ENCODE measurements around the gene SP1.
"Not testable (repeated sequence)": the region's sequence is repeated elsewhere in the genome, so short reads cannot be mapped to it uniquely, and the experiment has no call there.

The SP1 gene

DNA sequence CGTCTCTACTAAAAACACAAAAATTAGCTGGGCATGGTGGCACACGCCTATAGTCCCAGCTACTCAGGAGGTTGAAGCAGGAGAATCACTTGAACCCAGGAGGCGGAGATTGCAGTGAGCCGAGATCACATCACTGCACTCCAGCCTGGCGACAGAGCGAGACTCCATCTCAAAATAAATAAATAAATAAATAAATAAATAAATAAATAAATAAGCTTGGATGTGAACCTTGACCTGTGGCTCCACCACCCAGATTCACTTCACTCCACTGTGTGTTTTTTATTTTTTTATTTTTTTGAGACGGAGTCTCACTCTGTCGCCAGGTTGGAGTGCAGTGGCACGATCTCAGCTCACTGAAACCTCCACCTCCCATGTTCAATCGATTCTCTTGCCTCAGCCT is 18.3 kb upstream of the SP1 start:
- DNase-seq = not testable (repeated sequence)

DNA sequence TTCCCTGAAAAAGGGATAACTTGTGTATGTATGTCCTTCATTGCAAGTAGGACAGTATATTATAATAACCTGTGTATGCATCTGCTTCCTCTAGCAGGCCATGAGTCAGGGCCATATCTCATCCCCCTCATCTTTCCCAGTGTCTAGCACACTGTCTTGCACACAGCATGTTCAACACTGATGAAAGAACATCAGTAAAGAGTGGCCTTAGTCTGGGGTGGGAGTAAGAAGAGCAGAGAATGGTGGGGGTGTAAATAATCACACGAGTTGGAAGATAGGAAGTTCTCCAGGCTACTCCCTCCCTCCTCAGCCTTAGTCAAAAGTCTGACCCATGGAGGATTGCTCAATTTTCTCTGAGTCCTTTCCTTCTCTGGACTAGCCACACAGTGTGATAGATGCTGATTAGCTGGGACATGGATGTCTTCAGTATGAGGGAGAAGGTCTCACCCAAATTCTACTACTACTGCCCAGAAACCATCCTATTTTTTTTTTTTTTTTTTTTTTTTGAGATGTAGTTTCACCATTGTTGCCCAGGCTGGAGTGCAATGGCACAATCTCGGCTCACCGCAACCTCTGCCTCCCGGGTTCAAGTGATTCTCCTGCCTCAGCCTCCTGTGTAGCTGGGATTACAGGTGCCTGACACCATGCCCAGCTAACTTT is 14.6 kb upstream of the SP1 start:
- DNase-seq = no peak

DNA sequence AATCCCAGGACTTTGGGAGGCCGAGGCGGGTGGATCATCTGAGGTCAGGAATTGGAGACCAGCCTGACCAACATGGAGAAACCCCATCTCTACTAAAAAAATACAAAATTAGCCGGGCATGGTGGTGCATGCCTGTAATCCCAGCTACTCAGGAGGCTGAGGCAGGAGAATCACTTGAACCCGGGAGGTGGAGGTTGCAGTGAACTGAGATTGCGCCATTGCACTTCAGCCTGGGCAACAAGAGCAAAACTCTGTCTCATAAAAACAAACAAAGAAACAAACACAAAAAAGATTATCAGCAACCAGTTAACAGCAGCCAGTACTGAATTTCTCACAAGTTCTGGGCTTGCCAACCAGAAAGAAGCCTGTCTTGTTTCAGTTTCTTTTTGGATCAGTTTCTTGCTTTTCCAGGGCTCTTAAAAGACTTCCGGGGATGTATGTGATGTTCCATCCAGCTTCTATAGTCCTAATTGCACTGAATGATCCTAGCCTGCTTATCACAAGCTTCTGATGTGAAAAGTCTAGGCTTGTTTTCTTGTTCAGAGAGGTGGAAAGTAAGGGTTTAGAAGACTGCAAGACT is 6.3 kb upstream of the SP1 start:
- peak in 1 of 5 experiments; percentile 40 for DNase-seq

DNA sequence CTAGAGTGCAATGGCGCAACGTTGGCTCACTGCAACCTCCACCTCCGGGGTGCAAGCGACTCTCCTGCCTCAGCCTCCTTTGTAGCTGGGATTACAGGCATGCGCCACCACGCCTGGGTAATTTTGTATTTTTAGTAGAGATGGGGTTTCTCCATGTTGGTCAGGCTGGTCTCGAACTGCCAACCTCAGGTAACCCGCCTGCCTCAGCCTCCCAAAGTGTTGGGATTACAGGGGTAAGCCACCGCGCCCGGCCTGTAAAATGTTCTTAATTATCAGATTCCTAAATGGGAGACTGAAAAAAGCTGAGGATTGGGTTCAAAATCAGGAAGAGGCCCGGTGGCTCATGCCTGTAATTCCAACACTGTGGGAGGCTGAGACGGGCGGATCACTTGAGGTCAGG is 5.7 kb upstream of the SP1 start:
- DNase-seq = not testable (repeated sequence)

DNA sequence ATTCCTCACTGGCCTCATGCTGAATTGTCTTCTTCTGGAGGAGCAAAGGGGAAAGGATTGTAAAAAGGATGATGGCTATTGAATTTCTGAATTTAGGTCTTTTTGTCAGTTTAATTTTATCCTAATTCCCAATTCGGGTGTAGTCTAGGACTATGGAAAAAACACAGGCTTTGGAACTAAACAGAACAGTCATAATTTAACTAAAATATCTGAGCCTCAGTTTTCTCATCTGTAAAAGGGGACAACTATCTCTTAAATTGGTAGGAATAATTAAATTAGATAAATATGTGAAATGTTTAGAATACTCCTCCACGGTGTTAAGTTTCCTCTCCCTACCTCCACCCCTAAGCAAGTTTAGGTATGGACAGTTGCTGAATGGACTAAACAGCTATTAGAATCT is 3.2 kb upstream of the SP1 start:
- DNase-seq = no peak

DNA sequence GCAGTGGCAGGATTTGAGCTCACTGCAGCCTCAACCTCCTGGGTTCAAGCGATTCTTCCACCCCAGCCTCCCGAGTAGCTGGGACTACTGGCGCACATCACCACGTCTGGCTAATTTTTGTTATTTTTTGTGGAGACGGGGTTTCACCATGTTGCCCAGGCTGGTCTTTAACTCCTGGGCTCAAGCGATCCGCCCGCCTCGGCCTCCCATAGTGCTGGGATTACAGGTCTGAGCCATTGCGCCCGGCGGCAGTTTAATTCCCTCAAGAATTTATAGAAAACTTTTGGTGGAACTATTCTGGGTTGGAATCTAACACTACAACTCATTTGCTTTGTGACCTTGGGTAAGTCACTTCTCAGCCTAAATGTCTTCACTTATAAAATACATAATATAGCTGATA is 1.8 kb upstream of the SP1 start:
- no peak for DNase-seq

DNA sequence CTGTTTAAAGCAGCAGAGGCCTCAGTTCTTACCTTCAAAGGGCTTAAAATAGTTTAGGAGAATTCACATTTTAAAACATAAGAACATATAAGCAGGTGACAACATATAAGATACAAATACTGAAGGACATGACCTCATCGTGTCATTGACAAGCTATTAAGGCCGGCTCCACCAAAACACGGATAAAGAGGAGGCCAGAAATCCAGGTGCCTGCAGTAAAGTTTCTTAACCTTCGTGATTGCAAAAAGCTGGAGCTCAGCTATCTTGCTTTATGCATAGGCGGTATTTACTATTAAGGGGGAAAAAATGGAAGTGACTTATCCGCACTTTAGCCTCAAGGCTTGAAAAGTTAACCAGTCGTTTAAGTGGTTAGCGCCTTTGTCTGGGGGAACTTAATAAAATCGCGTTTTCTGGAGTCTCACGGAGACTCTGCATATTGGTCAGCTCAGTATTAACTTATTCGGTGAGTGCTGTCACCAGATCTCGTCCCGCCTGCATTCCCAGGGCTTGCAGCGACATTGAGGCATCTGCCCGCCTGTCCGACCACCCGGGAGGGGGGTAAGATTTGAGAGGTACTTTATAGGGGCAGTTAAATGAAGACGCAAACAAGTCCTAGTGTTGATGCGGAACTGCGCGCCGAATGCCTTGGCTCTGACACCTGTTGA is 1.1 kb upstream of the SP1 start:
- peak in 1 of 5 experiments; percentile 29 for DNase-seq

DNA sequence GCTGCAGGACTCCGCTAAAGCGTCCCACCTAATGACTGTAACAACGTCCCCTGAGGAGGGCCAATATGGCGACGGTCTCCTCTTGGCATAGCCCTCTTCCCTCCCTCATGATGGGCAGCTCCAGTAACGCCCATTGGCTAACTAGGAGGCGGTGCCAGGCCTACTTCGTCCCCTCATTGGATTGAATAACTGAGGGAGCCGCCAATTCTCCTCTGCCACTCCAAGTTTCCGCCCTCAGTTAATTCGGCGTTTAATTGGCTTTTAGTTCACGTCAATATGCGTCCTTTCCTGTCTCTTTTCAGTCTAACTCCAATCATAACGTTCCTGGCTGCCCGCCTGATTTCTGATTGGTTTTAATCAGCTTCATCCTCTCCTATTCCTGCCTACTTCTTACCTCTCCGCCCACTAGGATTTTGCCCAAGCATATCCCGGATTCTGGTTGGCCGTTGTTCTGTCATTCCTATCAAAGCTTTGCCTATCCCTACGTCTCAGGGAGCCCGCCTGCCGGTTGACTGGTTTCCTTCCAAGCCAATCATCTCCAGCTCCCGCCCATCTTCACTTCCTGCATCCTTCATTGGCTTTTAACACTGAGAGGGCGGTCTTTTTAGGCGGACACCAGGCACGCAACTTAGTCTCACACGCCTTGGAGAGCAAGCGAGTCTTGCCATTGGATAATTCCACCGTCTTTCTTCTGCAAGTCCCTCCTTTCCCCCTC is 430 bp upstream of the SP1 start:
- DNase-seq = peak; percentile 60 to 100 (median 90)

DNA sequence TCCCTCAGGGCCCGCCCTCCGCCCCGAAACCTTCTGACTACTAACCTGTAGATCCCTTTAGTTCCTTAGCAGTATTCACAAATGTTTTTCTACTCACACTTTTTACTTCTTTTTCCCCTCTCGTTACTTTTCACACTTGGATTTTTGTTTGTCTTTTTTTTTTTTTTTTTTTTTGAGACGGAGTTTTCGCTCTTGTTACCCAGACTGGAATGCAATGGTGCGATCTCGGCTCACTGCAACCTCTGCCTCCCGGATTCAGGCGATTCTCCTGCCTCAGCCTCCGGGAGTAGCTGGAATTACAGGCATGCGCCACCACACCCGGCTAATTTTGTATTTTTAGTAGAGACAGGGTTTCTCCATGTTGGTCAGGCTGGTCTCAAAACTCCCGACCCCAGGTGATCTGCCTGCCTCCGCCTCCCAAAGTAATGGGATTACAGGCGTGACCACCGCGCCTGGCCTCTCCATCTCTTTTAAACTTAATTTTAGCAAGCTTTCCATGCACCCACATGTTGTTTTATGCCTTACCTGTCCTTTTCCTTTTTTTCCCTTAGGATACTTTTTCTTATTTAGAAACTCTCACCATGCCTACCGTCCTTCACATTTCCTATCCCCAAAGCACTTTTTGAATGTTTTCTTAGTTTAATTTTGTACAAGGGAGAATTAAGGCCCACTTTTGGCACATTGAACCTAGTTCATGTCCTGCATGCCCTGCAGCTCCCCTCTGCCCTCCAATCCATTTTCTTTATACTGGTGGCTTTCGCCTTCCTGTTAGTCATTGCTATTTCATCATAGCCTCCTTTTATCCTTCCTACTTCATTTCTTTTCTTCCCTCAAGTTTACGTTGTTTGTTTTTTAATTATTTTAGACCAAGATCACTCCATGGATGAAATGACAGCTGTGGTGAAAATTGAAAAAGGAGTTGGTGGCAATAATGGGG is 1.1 kb downstream of the SP1 start:
- no peak for DNase-seq

DNA sequence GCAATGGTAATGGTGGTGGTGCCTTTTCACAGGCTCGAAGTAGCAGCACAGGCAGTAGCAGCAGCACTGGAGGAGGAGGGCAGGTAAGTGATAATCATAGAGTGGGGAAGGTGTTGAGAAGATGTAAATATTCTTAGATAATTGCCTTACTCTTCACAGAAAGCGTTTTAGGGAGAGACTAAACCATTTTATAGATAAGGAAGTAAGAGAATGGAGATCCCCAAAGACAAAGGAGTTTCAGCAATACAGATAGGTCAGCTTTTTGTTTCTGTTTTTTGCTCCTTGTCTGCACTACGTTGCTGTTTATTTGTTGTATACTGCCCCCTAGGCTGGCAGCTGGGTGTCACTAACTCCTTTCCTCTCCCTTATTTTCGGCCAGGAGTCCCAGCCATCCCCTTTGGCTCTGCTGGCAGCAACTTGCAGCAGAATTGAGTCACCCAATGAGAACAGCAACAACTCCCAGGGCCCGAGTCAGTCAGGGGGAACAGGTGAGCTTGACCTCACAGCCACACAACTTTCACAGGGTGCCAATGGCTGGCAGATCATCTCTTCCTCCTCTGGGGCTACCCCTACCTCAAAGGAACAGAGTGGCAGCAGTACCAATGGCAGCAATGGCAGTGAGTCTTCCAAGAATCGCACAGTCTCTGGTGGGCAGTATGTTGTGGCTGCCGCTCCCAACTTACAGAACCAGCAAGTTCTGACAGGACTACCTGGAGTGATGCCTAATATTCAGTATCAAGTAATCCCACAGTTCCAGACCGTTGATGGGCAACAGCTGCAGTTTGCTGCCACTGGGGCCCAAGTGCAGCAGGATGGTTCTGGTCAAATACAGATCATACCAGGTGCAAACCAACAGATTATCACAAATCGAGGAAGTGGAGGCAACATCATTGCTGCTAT is 2.0 kb downstream of the SP1 start:
- peak in 3 of 5 experiments; percentile 27 to 72 (median 41) for DNase-seq

DNA sequence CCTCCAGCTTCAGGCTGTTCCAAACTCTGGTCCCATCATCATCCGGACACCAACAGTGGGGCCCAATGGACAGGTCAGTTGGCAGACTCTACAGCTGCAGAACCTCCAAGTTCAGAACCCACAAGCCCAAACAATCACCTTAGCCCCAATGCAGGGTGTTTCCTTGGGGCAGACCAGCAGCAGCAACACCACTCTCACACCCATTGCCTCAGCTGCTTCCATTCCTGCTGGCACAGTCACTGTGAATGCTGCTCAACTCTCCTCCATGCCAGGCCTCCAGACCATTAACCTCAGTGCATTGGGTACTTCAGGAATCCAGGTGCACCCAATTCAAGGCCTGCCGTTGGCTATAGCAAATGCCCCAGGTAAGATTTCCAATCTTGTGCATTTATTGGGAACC is 3.3 kb downstream of the SP1 start:
- DNase-seq = no peak

DNA sequence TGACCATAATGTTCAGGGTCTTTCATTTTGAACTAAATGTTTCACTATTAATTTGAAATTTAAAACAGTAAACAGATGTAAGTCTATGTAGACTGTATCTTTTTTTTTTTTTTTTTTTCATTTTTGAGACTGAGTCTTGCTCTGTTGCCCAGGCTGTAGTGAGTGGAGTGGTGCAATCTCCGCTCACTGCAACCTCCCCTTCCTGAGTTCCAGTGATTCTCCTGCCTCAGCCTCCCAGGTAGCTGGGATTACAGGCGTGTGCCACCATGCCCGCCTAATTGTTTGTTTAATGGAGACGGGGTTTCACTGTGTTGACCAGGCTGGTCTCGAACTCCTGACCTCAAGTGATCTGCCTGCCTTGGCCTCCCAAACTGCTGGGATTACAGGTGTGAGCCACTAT is 6.4 kb downstream of the SP1 start:
- not testable (repeated sequence) for DNase-seq

DNA sequence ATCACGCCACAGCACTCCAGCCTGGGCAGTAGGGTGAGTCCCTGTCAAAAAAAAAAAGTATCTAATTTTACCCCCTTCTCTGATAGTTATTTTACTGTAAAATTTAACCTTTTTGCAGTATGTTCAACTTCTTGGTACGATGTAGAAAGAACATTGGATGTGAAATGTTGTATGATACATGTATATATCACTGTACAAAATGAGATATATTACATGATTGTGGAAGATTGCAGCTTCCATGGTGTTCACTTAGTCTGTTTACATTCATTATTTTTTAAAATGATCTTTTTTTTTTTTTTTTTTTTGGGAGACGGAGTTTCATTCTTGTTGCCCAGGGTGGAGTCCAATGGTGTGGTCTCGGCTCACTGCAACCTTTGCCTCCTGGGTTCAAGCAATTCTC is 9.0 kb downstream of the SP1 start:
- no peak for DNase-seq

DNA sequence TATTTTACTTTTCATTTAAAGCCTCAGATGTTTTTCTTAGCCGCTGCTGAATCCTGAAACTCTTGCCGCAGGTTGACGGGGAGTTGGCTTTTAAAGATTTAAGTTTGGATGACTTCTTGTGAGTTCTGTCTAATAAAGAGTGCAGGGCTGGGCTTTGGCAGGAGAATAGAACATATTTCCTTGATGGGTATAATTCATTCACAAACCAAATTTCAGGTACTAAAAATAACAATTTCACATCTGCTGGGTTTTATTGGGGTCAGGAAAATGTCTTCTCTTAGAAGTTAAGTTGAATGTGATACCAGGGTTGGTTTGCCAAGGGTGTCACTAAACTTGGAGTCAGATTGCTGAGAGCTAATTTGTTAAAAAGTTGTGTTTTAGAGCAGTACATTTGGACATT is 9.7 kb downstream of the SP1 start:
- no peak for DNase-seq

DNA sequence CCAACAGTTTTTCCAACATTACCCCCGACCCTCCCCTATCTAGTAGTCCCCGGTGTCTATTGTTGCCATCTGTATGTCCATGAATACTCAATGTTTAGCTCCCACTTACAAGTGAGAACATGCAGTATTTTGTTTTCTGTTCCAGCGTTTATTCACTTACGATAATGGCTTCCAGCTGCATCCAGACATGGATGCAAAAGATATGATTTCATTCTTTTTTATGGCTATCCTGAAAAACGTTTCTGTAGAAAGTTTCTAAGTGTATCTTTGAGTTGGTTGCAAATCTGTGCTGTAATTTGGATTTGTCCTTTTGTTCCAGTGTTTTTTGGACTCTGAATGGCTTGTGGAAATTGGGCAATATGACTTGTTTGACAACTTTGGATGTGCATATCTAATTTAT is 11.7 kb downstream of the SP1 start:
- no peak for DNase-seq

DNA sequence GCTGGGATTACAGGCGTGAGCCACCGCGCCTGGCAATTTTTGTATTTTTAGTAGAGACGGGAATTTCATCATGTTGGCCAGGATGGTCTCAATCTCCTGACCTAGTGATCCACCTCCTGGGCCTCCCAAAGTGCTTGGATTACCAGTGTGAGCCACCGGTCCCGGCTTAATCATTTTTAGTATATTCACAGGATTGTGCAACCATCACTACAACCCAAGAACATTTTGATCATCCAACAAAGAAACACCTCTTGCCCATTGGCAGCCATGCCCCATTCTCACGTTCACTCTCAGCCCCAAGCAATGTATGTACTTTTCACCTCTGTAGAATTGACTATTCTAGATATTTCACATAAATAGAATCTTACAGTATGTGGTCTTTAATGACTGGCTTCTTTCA is 19.9 kb downstream of the SP1 start:
- DNase-seq = no peak

DNA sequence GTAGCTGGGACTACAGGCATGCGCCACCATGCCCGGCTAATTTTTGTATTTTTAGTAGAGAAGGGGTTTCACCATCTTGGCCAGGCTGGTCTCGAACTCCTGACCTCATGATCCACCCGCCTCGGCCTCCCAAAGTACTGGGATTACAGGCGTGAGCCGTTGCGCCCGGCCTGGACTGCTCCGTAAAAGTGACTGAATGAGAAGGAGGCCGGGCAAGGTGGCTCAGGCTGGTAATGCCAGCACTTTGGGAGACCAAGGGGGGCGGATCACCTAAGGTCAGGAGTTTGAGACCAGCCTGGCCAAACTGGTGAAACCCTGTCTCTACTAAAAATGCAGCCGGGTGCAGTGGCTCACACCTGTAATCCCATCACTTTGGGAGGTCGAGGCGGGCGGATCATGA is 22.4 kb downstream of the SP1 start:
- not testable (repeated sequence) for DNase-seq

DNA sequence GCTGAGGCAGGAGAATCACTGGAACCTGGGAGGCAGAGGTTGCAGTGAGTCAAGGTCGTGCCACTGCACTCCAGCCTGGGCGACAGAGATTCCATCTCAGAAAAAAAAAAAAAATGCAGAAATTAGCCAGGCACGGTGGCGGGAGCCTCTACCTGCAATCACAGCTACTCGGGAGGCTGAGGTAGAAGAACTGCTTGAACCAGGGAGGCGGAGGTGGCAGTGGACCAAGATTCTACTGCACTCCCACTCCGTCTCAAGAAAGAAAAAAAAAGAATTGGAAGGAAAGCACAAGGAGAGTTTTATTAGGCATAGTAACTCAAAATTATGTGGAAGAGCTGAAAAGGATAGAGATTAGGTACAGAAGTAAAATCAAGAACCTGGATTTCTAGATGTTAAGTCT is 22.9 kb downstream of the SP1 start:
- no peak for DNase-seq

DNA sequence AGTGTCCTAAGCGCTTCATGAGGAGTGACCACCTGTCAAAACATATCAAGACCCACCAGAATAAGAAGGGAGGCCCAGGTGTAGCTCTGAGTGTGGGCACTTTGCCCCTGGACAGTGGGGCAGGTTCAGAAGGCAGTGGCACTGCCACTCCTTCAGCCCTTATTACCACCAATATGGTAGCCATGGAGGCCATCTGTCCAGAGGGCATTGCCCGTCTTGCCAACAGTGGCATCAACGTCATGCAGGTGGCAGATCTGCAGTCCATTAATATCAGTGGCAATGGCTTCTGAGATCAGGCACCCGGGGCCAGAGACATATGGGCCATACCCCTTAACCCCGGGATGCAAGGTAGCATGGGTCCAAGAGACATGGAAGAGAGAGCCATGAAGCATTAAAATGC is 31.0 kb downstream of the SP1 start:
- no peak for DNase-seq

DNA sequence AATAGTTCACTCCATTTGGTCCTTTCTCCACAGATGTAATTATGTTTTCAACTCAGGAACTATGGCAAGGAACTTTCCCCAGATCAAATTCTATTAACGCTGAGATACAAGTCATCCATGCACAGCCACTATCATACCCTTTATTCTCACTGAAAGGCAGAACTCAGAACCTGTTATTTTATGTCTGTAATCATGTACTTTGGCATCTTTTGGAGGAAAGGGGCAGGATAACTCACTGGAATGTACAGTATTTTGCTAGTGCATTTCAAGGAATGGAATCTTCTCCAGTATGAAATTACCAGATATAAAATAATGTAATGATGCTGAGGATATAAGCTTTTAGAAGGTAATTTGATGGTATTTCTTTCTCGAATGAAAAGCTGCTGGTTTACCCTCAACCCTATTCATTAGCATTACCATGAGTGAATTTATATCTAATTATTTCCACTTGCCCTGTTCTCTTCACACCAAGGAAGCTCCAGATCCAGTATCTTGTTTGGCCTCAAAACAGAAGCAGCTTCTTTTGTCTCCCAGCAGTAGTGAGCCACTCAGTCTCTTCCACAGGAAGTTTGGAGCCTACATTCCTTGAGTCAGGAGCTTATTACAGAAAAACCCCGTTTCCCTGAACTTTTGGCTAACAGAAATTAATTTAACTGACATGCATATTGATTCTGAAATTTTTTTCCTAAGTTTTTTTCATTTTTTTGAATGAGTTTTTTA is 33.7 kb downstream of the SP1 start:
- DNase-seq = no peak

All from T-helper 2 cell (primary cell).